GM19043 (cell line): Measurements from ENCODE around the gene ICAM2.
"Not testable (repeated sequence)": the region's sequence is repeated elsewhere in the genome, so short reads cannot be mapped to it uniquely, and the experiment has no call there.

Experiments
- ATAC-seq: cut with Tn5 transposase; IDR thresholded peaks from one replicate; pipeline ENCODE4 v1.9.1; 2021; ENCODE audit warnings: low read depth; ENCODE audit not compliant: unreplicated experiment

Gene ICAM2

DNA sequence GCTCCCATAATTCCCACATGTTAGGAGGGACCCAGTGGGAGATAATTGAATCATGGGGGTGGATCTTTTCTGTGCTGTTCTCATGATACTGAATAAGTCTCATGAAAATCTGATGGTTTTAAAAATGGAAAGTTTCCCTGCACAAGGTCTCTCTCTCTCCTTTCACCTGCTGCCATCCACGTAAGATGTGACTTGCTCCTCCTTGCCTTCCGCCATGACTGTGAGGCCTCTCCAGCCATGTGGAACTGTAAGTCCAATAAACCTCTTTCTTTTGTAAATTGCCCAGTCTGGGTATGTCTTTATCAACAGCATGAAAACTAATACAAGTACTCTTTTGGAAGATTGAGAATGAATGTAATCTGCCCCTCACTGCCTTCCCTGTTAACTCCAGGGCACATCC, 37.8 kb downstream of the ICAM2 start:
- not testable (repeated sequence) for ATAC-seq

DNA sequence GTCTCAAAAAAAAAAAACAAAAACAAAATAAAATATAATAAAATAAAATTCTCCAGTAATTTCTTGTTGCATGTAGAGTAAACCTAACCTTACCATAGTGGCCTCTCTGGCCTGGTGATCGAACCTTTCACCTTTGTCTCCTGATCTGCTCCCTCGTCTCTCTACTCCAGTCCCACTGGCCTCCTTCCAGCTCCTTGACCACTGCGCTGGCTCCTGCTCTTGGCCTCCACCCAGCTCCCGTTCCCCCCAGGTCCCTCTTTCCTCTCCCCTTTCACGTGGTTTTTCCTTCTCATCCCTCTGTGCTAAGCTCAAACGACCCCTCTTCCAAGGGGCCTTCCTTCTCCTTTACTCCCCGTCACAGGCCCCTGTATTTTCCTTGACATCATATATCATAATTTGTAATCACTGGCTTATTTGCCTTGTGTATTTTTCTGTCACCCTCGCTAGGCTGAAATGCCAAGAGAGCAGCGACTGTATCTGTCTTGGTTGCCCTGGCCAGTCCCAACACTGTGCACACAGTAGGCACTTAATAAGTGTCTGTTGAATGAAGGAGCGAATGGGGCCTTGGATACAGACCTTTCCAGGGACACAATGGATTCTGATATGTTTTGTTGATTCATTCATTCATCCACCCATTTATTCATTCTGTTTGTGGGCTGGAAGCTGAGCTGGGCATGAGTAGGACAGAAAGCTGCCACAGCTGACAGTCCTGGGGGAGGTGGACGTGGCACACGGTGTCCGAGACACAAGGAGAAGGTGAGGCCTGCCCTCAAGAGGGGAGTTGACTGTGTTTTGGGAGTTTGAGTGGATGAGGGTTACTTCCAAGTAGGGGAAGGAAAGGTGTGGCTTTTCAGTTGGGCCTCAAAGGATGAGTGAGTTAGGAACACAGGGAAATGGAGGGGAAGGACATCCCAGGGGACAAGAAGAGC, 41.9 kb downstream of the ICAM2 start:
- ATAC-seq = no peak

GRCh38 chr17:63976702-63977101, 43.7 kb downstream of the ICAM2 start:
- no peak for ATAC-seq

DNA sequence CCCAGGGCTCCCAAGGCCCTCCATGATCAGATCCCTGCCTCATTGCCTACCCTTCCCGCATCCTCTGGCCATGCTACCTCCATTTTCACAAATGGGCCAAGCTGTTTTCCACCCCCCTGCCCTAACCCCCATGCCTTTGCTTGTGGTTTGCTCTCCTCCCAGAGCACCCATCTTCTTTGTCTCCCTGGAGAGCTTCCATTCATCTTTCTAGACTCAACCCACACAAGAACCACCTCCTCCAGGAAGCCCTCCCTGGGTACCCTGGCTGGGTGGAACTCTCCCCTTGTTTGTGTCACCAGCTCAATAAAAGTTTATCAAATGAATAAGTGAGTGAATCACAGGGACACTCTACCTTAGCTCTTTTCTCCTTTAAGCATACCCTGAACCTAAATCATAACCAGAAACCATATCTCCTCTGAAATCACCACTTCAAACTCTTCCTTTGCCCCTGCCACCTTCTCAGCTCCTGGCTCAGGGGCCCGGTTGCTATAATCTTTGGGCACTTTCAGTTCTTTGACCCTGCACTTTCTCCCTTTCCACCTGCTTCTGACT, 44.8 kb downstream of the ICAM2 start:
- ATAC-seq = no peak

GRCh38 chr17:63974594-63975192, 45.7 kb downstream of the ICAM2 start:
- no peak for ATAC-seq

GRCh38 chr17:63973930-63974593, 46.4 kb downstream of the ICAM2 start:
- no peak for ATAC-seq

DNA sequence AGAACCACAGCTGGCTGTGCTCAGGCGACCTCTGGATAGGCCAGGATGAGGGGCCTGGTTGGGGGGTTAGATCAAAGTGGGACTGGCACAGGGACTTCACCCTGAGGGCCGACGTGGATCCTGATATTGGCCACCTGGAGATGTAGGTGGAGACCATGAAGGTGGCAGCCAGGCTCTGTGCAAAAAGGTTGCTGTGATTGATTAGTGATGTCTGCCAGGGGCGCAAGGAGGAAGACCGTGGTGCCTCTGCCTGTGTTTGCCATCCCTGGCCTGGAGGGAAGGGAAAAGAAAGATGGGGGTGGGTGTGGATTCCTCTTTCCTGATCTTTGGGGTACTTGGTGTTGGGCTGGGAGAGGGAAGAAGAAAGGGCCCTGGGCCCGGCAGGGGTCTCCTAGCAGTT, 47.2 kb downstream of the ICAM2 start:
- no peak for ATAC-seq

DNA sequence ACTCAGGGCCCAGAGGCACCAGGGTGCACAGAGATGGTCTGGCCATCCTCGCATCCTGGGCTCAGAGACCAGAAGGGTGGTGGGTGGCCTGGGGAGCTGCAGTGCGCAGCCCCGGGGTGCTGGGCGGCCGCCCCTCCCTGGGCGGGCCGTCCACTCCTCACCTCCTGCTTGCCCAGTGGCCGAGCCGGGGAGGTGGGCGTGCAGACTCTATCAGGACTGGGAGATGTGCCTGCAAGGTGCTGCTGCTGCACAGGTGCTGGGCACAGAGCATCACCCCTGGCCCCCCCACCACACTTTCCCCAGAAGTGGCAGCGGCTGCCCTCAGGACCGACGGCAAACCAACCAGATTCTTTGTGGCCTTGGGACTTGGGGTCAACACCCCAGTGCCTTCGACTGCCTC, 47.6 kb downstream of the ICAM2 start, which contains the start of gene SCN4A:
Gene SCN4A, minus strand, starts transcription at position 123 of the 400 bp plus-strand sequence. Its CDS starts 77 bp downstream, at position 46.
- no peak for ATAC-seq

DNA sequence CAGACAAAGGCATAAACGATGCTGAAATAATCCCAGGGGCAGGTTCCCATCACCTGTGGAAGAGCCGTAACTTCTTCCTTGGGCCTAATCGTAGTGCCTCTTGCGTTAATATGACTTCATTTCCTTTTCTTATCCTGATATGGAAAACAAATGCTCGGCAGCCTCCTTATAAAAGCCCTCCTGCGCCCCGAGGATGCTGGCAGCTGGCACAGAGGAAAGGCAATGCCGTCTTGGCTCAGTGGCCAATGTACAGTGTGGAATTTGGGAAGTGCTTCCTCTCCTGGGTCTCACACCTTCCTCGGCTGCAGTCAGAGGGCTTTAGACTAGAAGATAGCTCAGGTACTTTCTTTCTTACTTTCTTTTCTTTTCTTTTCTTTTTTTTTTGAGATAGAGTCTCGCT, 51.2 kb downstream of the ICAM2 start:
- no peak for ATAC-seq

- ATAC-seq = no peak
These were observed 52.5 kb downstream of the ICAM2 start for GRCh38 chr17:63967953-63968352.

DNA sequence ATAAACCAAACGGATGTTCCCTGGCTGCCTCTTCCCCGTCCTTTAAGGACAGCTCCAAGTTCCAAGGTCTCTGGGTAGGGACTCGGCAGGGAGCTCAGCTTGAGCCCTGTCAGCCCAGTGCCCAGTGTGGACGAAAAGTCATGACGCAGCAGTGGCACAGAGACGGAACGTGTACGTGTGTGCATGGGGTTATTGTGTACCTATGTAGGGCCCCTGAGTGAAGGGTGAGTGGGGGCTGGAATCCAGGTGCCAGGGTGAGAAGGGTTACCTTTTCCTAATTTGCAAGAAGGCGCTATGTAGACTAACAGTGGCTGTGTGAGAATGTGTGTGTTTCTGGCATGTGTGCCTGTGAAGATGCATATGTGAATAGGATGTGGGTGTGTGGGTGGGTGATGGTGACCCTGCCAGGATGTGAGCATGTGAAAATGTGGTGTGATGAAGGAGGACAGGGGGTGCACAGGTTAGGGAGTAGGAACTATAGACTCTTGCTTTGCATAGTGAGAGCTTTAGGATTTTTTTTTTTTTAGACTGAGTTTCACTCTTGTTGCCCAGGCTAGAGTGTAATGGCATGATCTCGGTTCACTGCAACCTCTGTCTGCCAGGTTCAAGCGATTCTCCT, 53.7 kb downstream of the ICAM2 start:
- ATAC-seq = no peak

- no peak for ATAC-seq
These were observed 57.3 kb downstream of the ICAM2 start for GRCh38 chr17:63963123-63963522.

DNA sequence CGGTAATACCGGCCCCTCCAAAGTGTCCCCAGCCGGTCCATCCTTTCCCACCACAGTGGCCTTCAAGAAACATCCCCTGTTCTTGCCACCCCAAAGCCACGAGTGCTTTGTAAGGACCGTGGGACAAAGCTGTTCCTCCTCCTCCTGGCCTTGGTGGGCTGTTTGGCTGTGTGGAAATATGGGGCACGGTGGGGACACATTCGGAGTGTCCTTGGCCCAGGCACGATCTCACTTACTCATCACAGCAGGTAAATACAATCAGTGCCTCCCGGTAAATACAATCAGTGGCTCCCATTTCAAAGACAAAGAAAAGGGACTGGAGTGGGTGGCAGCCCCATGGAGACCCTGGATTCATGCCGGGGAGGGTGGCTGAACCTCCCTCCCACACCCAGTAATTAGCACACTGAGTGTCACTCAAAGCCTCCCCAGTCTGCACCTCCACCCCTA, 58.1 kb downstream of the ICAM2 start:
- ATAC-seq = no peak

DNA sequence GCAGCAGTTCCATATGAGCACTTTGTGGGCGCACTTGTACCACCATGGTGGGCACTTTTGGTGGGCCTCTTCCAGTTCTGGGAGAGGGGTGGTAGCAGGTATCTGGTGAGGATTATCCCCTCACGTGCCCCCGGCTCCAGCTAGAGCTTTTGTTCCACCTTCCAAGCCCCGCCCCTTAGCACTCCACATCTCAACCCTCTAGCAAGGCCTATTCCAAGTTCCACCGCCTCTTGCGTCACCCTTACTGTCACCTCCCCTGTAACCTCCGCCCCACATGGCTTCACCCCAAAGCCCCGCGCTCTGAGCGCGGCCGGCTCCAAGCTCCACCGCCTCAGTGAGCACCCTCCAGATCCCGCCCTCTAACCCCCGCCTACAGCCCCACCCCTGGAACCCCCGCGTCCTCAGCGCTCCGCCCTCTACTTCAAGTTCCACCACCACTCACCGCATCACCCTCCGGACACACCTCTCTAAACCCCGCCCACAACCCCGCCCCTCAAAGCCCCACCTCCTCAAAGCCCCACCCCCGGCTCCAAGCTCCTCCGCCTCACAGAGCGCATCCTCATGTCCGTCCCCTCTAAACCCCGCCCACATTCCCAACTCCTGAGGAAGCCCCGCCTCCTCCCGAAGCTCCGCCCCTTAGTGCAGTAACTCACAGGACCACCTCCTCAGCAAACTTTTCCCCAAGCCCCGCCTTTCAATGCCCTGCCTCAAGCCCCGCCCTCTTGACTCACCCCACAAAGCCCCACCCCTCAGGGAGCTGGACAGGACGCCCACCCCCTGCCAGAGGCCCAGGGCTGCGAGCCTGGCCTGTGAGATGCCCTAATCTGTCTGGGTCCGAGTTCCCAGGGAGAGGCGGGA, 58.8 kb downstream of the ICAM2 start:
- no peak for ATAC-seq

- no peak for ATAC-seq
These were observed 60.0 kb downstream of the ICAM2 start for GRCh38 chr17:63960430-63960829.

DNA sequence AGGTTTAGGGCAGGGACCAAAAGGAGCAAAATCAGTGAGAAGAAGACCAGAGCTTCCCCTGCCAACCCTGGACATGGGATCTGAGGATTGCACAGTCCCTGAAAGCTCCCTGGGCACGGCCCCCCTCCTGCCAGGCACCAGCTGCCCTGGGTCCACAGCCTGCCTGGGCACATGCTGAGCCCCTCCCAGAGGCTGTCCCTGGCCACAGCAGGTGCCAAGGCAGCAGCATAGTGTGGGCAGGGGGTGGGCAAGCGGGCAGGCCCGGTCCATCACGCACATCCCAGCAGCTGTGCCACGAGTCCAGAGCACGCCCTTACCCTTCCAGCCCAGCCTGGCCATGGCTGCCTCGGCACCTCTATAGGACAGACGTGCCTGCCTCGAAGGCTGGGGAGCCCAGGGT, 60.4 kb downstream of the ICAM2 start:
- ATAC-seq = no peak

DNA sequence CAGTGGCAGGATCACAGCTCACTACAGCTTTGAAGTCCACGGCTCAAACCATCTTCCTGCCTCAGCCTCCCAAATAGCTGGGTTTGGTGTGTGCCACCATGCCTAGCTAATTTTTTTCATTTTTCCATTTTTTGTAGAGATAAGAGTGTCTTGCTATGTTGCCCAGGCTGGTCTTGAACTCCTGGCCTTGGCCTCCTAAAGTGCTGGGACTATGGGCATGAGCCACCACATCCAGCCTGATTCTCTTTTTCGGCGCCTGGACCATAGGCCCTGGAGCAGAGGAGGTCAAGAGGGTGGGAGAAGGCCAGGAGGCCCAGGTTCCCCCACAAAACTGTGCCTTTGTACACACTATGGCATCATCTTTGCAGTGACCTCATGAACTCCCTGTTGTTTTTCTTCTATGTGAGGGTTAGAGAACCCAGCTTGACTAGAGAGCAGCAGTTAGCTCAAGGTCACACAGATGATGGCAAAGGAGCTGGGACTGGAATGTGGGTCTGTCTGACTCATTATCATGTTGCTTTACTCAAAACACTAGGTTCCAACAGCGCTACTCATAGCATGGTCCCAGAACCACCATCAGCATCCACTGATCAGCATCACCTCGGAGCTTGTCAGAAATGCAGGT, 64.0 kb downstream of the ICAM2 start:
- no peak for ATAC-seq

- ATAC-seq = no peak
These were observed 64.6 kb downstream of the ICAM2 start for GRCh38 chr17:63955791-63956190.

- no peak for ATAC-seq
These were observed 65.2 kb downstream of the ICAM2 start for GRCh38 chr17:63955232-63955631.
